Liver (tissue), 3 donors: ENCODE data around the gene ASIC4.

Experiments used
- GABPA ChIP-seq, 2 donors: IDR thresholded peaks in 1 of 2; conservative IDR thresholded peaks in 1 of 2; 2 replicates each; pipeline ENCODE4 v1.6.1; 2016; ENCODE audit warnings: antibody characterized with exemption in 2 of 2, mild to moderate bottlenecking in 1 of 2, moderate library complexity in 1 of 2
- RAD21 ChIP-seq, 2 donors: IDR thresholded peaks; 2 replicates each; pipeline ENCODE4 v1.6.1; 2016; ENCODE audit warnings: antibody characterized with exemption in 2 of 2, mild to moderate bottlenecking in 2 of 2
- TF ChIP-seq, protein P1 (sequence below): IDR thresholded peaks from 2 replicates; pipeline ENCODE4 v1.6.1; 2016; ENCODE audit warnings: antibody characterized with exemption
- TF ChIP-seq, protein P2 (sequence below): fragments of 150-350 bp; IDR thresholded peaks from 2 replicates; pipeline ENCODE4 v1.5.1; 2017; ENCODE audit warnings: improper control_type of control experiment, low read depth, low read length; ENCODE audit not compliant: missing input control
- donor health status: healthy.
- donor health status: healthy.

DNA sequence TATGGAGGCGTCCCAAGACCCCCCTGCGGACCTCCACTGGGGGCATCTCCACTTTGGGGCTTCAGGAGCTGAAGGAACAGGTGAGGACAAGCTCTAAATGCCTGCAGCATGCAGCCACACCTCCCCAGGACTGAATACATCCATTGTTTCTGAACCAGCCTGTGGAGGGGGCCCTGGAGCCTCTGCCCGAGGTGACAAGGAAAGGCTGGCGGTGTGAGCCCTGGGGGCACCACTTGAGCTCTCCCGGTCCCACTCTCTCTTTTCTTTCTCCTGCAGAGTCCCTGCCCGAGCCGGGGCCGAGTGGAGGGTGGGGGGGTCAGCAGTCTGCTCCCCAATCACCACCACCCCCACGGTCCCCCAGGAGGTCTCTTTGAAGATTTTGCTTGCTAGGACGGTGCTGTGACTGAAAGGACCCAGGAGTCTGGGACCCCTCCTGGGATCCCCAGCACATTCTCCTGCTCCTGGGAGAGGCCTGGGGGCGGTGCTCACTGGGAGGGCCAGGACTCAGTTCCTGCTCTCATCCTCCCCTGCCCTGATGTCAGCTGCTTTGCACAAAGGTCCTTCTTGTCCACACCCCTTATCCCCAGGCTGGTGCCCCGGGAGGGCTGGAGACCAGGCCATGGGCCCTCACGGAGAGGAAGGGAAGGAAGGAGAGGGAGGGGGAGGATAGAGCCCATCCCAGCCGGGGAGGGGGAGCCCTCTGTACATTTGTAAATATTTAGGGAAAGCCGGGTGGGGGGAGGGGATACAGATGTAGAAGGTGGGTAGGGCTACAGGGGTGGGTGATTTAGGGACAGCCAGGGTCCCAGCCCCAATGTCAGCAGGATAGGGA is 23.6 kb downstream of the ASIC4 start:
- TF ChIP-seq, protein P1, sequence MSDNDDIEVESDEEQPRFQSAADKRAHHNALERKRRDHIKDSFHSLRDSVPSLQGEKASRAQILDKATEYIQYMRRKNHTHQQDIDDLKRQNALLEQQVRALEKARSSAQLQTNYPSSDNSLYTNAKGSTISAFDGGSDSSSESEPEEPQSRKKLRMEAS, result no peak
- no peak for TF ChIP-seq GABPA (IDR thresholded peaks at IDR 0.05 in 1 of 2, conservative IDR thresholded peaks at IDR 0.05 in 1 of 2)
- TF ChIP-seq RAD21 (IDR thresholded peaks at IDR 0.05), result no peak
- TF ChIP-seq, protein P2, sequence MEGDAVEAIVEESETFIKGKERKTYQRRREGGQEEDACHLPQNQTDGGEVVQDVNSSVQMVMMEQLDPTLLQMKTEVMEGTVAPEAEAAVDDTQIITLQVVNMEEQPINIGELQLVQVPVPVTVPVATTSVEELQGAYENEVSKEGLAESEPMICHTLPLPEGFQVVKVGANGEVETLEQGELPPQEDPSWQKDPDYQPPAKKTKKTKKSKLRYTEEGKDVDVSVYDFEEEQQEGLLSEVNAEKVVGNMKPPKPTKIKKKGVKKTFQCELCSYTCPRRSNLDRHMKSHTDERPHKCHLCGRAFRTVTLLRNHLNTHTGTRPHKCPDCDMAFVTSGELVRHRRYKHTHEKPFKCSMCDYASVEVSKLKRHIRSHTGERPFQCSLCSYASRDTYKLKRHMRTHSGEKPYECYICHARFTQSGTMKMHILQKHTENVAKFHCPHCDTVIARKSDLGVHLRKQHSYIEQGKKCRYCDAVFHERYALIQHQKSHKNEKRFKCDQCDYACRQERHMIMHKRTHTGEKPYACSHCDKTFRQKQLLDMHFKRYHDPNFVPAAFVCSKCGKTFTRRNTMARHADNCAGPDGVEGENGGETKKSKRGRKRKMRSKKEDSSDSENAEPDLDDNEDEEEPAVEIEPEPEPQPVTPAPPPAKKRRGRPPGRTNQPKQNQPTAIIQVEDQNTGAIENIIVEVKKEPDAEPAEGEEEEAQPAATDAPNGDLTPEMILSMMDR, result no peak
